Stimulated activated CD4-positive, alpha-beta T cell treated with anti-CD3 and anti-CD28 coated beads, Interleukin-4, amount 100 ng/mL, for 24 hours (primary cell): ENCODE data around the gene NECTIN2.
"Not testable (repeated sequence)": the region's sequence is repeated elsewhere in the genome, so short reads cannot be mapped to it uniquely, and the experiment has no call there.

Source experiments
- DNase-seq: peaks from one replicate; pipeline ENCODE4 v3.0.0-alpha.2; 2020

NECTIN2 gene

DNA sequence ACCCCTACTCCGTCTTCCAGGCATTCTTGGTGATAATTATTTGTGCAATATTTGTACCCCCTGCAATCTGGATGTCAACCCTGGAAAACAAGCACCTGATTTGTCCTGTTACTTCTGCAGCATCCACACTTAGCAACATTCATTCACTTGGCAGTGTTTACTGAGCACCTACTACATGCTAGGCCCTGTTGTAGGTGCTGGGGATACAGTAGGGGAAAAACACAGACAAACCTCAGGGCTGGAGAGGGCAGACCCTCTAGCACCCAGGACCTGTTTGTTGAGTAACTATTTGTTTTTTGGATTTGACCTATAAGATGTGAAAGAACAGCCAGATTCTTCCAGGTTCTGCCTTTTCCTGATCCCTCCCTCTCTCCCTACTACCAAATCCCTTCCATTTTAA lies 9.5 kb downstream of the NECTIN2 start:
- DNase-seq: no peak

DNA sequence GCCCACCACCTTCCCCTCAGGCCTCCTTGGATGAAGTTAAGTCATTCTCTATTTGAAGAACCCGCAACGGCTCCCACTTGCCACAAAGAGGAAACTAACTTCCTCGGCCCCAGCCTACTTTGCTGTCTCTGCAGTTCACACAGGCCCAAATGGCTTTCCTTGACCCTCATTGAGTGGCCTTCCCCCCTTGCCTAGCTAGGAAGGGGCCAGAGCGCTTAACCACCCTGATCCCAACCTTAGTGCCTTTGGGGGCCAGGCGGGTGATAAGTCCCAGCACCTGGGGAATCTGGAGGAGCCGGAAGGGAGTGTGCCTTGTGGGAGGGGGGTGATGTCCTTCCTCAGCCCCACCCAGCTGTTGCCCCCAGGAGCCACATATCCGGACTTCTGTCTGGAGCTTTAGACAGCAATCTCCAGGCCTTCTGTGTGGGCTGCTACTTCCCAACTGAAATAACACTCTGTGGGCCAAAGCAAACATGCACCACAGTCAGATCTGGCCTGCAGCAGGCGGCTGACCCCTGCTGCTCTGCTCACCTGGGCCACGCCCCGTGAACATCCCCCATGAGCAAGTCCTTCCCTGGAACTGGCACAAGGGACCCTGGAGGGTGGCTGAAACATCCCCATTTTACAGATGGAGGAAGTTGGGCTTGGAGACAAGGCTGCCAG lies 10.5 kb downstream of the NECTIN2 start:
- DNase-seq: no peak

DNA sequence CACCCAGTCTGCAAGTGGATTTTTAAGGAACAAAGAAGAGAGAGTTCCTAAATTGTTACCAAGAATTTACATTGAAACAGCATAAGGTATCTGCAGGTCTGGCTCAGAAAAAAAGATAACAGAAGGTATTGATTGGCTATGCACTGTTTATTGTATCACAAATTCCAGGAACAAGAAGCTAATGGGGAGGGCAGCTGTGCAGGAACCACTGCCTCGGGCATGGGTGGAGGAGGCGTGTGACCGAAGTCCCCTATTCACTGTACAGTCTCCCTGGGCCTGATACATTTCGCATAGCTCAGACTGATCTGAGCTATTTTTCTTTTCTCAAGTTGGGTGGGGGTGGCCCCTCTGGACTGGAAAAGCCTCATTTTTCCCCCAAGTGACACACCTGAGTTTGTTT lies 11.7 kb downstream of the NECTIN2 start:
- DNase-seq: no peak

DNA sequence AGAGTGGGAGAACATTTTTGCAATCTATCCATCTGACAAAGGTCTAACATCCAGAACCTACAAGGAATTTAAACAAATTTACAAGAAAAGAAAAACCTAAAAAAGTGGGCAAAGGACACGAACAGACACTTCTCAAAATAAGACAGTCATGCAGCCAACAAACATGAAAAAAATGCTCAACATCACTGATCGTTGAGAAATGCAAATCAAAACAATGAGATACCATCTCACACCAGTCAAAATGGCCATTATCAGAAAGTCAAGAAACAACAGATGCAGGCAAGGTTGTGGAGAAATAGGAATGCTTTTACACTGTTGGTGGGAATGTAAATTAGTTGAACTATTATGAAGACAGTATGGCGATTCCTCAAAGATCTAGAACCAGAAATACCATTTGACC lies 15.5 kb downstream of the NECTIN2 start:
- DNase-seq: not testable (repeated sequence)

DNA sequence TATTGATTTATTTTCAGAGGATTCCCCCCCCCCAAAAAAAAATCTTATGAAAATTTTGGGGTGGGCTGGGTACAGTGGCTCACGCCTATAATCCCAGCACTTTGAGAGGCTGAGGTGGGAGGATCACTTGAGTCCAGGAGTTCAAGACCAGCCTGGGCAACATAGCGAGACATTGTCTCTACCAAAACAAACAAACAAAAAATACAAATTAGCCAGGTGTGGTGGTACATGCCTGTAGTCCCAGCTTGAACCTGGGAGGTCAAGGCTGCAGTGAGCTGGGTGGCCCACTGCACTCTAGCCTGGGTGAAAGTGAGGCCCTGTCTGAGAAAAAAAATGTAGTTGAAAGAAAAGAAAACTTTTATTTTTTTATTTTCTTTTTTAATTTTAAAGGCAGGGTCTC lies 17.9 kb downstream of the NECTIN2 start:
- no peak for DNase-seq

DNA sequence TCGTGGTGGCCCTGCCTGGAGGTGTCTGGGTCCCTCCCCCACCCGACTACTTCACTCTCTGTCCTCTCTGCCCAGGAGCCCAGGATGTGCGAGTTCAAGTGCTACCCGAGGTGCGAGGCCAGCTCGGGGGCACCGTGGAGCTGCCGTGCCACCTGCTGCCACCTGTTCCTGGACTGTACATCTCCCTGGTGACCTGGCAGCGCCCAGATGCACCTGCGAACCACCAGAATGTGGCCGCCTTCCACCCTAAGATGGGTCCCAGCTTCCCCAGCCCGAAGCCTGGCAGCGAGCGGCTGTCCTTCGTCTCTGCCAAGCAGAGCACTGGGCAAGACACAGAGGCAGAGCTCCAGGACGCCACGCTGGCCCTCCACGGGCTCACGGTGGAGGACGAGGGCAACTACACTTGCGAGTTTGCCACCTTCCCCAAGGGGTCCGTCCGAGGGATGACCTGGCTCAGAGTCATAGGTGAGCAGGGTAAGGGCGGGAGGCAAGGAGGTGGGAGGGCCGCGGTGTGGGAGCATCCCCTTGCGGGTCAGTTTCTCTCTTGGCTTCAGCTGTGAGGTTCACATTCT lies 19.2 kb downstream of the NECTIN2 start:
- no peak for DNase-seq

DNA sequence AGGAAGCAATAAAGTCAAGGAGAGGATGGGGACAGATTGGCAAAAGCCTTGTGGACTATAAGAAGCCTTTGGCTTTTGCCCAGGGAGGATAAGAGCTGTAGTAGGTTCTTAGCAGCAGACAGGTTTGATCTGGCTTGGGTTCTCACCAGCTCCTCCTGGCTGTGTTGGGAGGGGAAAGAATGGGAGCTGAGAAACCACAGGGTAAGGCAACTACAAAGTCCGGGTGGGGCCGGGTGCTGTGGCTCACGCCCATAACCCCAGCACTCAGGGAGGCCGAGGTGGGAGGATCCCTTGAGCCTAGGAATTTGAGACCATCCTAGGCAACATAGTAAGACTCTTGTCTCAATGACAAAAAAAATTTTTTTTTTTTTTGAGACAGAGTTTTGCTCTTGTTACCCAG lies 20.6 kb downstream of the NECTIN2 start:
- DNase-seq: no peak

DNA sequence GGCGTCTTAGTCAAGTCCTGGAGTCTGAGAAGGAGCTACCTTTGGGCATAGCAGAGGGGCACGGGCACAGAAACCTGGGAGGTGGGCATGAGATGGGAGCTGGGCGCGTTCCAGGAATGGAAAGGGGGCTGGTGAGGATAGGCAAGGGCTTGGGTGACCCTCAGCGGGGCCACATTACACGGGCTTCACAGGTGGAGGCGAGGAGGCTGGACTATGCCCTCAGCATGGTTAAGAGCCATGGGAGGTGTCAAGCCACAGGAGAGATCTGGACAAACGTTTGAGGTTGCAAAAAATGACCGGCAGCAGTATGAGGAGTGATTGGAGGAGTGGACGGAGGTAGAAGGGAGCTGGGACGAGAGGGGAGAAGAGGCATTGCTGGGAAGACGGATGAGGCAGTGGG lies 21.5 kb downstream of the NECTIN2 start:
- no peak for DNase-seq

DNA sequence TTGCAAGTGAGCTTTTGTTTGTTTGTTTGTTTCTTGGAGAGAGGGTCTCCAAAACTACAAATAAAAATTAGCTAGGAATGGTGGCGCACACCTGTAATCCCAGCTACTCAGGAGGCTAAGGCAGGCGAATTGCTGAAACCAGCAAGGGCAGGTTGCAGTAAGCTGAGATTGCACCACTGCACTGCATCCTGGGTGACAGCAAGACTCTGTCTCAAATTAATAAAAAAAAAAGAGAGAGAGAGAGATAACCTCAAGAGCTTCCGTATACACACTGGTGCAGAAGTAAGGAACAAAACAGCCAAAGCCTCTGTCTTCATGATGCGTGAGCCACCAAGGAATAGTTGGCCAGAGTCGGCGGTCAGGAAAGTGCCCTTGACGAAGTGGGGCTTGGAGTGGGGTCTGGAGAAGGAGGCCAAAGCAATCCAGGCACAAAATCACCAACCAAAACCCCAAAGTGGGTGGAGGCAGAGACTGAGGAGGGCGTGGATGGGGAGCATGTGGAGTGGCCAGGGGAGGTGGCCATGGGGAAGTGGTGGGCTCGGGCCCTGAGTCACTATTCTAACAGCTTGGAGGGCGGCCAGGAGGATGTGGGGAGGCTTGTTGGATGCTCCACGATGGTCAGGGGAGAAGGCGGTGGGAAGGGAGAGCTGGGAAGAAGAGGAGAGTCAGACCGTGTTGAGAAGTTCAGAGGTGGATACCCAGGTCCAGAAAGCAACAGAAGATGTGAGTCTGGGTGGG lies 23.8 kb downstream of the NECTIN2 start:
- DNase-seq: no peak

DNA sequence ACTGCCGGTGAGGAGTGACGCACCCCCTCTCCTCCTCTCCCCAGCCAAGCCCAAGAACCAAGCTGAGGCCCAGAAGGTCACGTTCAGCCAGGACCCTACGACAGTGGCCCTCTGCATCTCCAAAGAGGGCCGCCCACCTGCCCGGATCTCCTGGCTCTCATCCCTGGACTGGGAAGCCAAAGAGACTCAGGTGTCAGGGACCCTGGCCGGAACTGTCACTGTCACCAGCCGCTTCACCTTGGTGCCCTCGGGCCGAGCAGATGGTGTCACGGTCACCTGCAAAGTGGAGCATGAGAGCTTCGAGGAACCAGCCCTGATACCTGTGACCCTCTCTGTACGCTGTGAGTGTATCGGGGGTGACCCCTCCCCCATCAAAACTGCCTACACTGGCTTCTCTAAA lies 25.7 kb downstream of the NECTIN2 start:
- DNase-seq: no peak

DNA sequence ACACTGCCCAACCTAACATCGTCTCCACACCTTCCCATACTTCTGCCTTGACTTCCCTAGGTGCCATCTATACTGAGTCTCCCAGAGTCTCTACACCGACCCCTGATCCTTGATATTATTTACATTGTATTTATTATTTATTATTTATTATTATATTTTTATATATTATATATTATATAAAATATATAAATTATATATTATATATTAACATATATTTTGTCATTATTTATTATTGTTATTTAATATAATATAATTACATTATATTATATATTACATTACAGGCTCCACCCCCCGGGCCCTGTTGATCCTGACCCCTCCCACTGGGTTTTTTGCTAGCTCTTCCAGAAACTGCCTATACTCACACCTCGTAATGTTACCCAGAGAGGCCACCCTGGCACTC lies 26.6 kb downstream of the NECTIN2 start:
- DNase-seq: no peak

DNA sequence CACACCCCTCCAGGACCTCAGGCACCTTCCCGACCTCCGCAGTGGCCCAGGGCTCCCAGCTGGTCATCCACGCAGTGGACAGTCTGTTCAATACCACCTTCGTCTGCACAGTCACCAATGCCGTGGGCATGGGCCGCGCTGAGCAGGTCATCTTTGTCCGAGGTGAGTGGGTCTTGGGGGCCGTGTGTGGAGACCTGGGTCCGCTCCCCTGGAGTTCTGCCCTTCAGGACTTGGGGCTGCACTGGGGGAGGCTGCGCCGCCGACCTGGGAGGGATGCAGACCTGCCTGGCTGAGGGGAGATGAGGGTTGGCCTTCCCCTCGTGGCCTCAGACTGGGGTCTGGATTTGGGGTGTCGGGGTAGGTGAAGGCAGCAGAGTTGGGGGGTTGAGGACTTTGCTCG lies 28.2 kb downstream of the NECTIN2 start:
- DNase-seq: no peak

DNA sequence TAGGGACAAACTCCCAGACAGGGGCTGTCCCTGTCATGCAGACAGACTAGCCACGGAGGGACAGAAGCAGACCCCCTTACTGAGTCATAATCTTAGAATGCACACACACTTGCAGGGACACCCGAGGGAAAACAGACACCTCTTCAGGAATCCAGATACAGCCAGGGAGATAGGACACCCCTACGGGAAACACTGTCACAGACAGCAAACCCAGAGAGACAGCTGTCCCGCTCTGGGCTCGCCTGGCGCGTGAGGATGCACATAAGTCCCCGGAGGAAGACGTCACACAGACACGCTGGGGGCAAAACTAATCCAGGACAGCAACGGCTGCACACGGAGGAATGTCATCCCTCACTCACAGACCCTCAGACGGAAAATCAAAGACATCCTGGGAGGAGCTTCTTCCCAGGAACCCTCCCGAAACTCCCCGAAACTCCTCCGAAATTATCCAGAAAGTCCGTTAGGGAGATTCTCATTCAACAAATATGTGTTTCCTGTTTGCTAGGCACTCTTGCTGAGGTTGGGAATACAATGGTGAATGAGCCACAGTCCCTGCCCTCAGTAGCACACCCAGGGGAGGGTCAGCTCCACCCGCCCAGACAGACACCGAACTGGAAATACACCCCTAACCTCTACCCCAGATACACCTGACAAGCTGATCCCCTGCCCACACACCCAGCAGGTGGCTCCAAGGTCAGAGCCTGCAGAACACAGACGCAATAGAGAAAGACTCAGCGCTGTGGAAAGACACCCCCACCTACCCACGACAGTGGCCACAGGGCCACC lies 29.8 kb downstream of the NECTIN2 start:
- DNase-seq: no peak

DNA sequence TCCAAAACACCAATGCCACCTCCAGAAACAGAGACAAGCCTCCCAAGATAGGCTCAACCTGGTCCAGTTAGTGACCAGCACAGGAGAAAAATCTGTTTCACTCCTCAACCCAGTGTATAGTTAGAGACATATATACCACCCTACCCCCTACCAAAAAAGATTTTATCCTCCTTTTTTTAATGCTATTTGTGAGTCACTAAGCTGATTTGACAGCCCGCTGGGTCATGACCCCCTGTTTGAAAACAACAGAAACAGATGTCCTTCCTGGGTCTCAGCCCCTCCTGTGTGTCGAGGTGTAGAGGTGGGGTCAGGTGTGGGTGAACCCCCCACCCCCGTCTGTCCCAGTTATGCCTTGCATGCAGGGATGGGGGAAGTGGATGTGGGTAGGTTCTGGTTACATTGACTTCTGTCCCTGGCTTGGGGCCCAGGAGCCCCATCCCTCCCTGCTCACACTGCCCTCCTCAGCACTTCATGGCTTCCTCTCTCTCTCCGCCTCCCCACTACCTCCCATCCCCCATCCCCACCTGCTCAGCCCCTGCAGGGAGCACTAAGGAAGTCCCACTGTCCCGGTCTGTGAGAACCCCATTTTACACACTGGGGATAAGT lies 30.9 kb downstream of the NECTIN2 start:
- DNase-seq: no peak

DNA sequence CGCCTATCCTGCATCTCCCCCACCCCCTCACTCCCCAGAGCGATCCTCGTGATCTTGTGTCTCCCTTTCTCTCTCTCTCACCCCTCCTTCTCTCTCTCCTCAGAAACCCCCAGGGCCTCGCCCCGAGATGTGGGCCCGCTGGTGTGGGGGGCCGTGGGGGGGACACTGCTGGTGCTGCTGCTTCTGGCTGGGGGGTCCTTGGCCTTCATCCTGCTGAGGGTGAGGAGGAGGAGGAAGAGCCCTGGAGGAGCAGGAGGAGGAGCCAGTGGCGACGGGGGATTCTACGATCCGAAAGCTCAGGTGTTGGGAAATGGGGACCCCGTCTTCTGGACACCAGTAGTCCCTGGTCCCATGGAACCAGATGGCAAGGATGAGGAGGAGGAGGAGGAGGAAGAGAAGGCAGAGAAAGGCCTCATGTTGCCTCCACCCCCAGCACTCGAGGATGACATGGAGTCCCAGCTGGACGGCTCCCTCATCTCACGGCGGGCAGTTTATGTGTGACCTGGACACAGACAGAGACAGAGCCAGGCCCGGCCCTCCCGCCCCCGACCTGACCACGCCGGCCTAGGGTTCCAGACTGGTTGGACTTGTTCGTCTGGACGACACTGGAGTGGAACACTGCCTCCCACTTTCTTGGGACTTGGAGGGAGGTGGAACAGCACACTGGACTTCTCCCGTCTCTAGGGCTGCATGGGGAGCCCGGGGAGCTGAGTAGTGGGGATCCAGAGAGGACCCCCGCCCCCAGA lies 32.2 kb downstream of the NECTIN2 start:
- DNase-seq: no peak

DNA sequence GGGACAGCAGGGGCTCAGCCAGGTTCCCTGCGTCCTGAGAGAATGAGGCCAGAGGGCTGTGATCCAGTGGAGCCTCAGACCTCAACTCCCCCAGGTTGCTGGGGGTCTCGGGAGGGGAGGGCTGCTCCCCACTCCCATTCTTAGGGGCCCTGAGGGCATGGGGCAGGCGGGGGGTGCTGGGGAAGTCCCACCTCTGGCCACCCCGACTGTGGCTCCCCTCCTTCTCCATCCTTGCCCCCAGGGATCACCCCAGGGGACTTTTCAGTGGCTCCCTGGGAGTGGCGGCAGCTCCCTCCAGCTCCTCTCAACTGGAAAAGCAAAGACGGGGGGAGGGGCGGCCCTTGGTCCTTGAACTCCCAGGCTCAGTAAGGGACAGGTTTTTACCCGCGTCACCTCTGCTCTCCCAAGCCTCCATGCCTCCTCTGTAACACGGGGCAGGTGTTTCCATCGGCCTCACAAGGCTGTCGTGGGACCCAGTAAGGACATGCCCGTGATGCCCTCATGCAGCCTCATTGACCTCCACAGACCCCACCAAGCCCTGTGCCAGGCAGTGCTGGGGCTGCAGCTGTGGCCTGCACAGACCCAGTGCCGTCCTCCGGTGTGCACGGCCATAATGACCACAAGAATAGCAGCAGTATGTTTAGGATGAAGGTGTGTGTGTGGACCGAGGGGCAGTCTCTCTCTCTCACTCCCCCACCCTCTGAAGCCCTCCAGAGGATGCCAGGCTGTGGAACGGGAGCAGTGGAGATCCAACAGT lies 33.4 kb downstream of the NECTIN2 start:
- DNase-seq: no peak

DNA sequence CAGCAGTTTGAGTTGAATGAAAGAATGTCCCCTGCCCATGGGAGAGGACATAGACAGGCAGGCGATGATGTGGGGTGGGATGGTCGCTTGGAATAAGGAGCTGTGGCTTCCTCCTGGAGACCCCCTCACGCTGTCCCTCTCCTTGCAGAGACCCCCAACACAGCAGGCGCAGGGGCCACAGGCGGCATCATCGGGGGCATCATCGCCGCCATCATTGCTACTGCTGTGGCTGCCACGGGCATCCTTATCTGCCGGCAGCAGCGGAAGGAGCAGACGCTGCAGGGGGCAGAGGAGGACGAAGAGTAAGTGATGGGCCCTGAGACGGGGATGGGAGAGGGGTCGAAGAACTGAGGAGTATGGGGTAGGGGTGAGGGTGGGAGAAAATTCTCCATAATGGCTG lies 36.0 kb downstream of the NECTIN2 start:
- no peak for DNase-seq

DNA sequence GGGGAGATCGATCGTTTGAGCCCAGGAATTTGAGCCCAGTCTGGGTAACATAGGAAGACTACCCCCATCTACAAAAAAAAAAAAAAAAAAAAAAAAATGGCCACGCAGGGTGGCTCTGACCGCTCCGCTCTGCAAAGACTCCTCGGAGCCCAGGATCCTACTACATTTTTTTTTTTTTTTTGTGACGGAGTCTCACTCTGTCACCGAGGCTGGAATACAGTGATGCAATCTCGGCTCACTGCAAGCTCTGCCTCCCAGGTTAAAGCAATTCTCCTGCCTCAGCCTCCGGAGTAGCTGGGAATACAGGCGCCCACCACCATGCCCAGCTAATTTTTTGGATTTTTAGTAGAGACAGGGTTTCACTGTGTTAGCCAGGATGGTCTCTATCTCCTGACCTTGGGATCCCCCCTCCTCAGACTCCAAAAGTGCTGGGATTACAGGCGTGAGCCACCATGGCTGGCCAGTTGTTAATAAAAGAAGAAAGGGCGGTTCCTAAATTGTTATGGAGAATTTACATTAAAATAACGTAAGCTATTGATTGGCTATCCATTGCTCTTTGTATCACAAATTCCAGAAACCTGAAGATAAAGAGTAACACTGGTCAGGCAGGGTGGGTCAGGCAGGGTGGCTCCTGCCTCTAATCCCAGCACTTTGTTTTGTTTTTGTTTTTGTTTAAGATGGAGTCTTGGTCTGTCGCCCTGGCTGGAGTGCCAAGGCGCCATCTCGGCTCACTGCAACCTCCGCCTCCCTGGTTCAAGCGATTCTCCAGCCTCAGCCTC lies 36.7 kb downstream of the NECTIN2 start:
- DNase-seq: not testable (repeated sequence)

DNA sequence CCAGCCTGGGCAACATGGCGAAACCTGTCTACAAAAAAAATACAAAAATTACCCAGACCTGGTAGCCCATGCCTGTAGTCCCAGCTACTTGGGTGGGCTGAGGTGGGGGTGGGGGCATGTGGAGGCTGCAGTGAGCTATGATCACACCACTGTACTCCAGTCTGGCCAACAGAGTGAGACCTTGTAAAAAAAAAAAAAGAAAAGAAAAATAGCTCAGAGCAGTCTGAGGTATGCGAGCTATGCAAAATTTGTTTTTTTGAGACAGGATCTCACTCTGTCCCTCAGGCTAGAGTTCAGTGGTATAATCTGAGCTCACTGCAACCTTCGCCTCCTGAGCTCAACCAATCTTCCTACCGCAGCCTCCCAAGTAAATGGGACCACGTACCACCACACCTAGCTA lies 37.8 kb downstream of the NECTIN2 start:
- DNase-seq: no peak

DNA sequence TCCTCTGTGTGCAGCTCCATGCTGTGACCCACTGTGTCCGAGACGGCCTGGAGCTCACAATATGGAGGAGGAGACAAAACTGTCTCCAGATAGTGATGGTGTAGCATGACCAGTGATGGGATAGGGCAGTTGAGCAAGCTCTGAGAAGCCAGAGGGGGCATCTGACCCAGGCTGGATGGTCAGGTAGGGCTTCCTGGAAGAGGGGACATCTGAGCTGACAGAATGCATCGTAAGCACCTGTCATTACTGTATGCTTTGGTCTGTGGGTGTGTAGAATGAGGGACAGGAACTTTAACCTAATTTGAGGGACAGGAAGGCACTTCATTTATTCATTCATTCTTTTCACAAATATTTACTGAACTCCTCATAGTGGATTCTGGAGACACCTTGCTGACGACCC lies 38.5 kb downstream of the NECTIN2 start:
- no peak for DNase-seq

DNA sequence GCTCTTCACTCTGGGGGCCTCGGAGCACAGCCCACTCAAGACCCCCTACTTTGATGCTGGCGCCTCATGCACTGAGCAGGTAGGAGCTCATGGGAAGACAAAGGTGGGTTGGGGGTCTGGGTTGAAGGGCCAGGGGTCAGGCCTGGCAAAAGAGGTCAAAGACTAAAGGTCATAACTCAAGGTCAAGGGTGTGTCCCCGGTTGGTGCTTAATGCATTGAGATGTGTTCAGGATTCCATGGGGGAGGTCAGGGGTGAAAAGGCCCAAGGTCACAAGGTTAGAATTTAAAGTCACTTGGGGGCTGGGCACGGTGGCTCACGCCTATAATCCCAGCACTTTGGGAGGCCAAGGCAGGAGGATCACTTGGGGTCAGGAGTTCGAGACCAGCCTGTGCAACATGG lies 40.0 kb downstream of the NECTIN2 start:
- no peak for DNase-seq
